Adrenal gland (tissue), 5 donors: ENCODE measurements around the gene LCE5A.

Experiments
- POLR2A ChIP-seq, 2 donors: fragments of 450-650 bp; IDR thresholded peaks; one replicate each; pipeline ENCODE4 v1.6.1; 2017; ENCODE audit warnings: antibody characterized with exemption in 2 of 2, mild to moderate bottlenecking in 2 of 2, moderate library complexity in 1 of 2
- TF ChIP-seq, protein P1 (sequence below), 6 experiments: fragments of 450-650 bp in 4 of 6; fragments of 200-600 bp in 2 of 6; sonication (generic) in 1 of 6; IDR thresholded peaks; 1 replicate in 5 of 6; 2 replicates in 1 of 6; pipeline versions ENCODE4 v1.5.1 to v1.8.0; 2016 to 2021; ENCODE audit warnings: antibody characterized with exemption in 6 of 6, mild to moderate bottlenecking in 2 of 6, moderate library complexity in 1 of 6
- donor health status: DM: no; HTN: no; CAD: no.

DNA sequence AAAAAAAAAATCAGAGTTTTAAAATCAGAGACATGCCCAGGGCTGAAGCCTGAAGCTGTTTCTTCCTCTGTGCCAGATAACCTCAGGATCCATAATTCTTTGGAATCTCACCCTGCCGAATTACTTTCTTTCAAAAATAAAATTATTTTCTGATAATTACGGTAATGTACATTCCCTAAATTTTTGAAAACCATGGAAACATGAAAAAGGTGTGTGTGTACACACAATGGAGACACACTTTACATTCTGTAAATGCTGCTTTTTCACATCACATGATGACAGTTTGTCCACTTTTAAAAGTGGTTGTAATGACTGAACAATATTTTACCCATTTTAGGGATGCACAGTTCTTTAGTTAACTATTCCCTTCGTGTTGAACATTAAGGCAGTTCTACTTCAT, 25.2 kb downstream of the LCE5A start:
- TF ChIP-seq, protein P1, sequence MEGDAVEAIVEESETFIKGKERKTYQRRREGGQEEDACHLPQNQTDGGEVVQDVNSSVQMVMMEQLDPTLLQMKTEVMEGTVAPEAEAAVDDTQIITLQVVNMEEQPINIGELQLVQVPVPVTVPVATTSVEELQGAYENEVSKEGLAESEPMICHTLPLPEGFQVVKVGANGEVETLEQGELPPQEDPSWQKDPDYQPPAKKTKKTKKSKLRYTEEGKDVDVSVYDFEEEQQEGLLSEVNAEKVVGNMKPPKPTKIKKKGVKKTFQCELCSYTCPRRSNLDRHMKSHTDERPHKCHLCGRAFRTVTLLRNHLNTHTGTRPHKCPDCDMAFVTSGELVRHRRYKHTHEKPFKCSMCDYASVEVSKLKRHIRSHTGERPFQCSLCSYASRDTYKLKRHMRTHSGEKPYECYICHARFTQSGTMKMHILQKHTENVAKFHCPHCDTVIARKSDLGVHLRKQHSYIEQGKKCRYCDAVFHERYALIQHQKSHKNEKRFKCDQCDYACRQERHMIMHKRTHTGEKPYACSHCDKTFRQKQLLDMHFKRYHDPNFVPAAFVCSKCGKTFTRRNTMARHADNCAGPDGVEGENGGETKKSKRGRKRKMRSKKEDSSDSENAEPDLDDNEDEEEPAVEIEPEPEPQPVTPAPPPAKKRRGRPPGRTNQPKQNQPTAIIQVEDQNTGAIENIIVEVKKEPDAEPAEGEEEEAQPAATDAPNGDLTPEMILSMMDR (IDR thresholded peaks at IDR 0.05): no peak
- no peak for TF ChIP-seq POLR2A (IDR thresholded peaks at IDR 0.05)
